CD14-positive monocyte (primary cell): ENCODE results near the gene BBS9. TPM values are rescaled to one million over a fixed set of nuclear protein-coding genes. Genes with fewer than 3 reads are reported as not detected.

Experiments used
- DNase-seq, 3 donors: peaks; one replicate each; pipeline ENCODE4 v3.0.0-alpha.2; 2011 to 2022
- H2AFZ ChIP-seq: 2 replicates; pipeline ENCODE4 v1.6.0; 2012; ENCODE audit warnings: mild to moderate bottlenecking, low read depth, low read length, inconsistent platforms; ENCODE audit not compliant: insufficient read depth, poor library complexity, severe bottlenecking
- H3K27ac ChIP-seq, 2 donors: 1 replicate in 1 of 2; 2 replicates in 1 of 2; pipeline ENCODE4 v1.5.1; 2012 to 2013; ENCODE audit warnings: low read length in 2 of 2, control low read depth in 1 of 2, inconsistent platforms in 1 of 2, low read depth in 1 of 2, mild to moderate bottlenecking in 1 of 2
- H3K27me3 ChIP-seq, 2 donors: one replicate each; pipeline versions ENCODE4 v1.6.0 to v1.6.1; 2011 to 2013; ENCODE audit warnings: low read length in 2 of 2; ENCODE audit not compliant: control insufficient read depth in 2 of 2, insufficient read depth in 2 of 2
- H3K36me3 ChIP-seq, 2 donors: replicated peaks in 1 of 2; 1 replicate in 1 of 2; 2 replicates in 1 of 2; pipeline versions ENCODE4 v1.5.1 to v1.6.1; 2012 to 2013; ENCODE audit warnings: low read length in 2 of 2, control low read depth in 1 of 2, inconsistent platforms in 1 of 2, mild to moderate bottlenecking in 1 of 2; ENCODE audit not compliant: insufficient read depth in 2 of 2, control insufficient read depth in 1 of 2
- H3K4me1 ChIP-seq, 2 donors: 1 replicate in 1 of 2; 2 replicates in 1 of 2; pipeline versions ENCODE4 v1.5.1 to v1.6.1; 2012 to 2013; ENCODE audit warnings: low read length in 2 of 2, control low read depth in 1 of 2, inconsistent platforms in 1 of 2, mild to moderate bottlenecking in 1 of 2, moderate library complexity in 1 of 2; ENCODE audit not compliant: insufficient read depth in 2 of 2, control insufficient read depth in 1 of 2
- H3K4me2 ChIP-seq: replicated peaks from 2 replicates; pipeline ENCODE3; 2012; ENCODE audit warnings: low read length, moderate library complexity, mild to moderate bottlenecking; ENCODE audit not compliant: poor library complexity, severe bottlenecking; ENCODE audit errors: extremely low read depth
- H3K4me3 ChIP-seq, 3 experiments: fragments of 200-600 bp in 1 of 3; sonication (generic) in 1 of 3; replicated peaks in 1 of 3; 1 replicate in 2 of 3; 2 replicates in 1 of 3; pipeline ENCODE4 v1.5.1; 2011 to 2013; ENCODE audit warnings: low read length in 3 of 3, mild to moderate bottlenecking in 3 of 3, control low read depth in 2 of 3, low read depth in 2 of 3, inconsistent platforms in 1 of 3, moderate library complexity in 1 of 3
- H3K79me2 ChIP-seq: 2 replicates; pipeline ENCODE4 v1.6.0; 2012; ENCODE audit warnings: mild to moderate bottlenecking, control low read depth, inconsistent platforms, low read length, moderate library complexity; ENCODE audit not compliant: insufficient read depth
- H3K9ac ChIP-seq: 2 replicates; pipeline ENCODE4 v1.6.0; 2017; ENCODE audit warnings: low read length, mild to moderate bottlenecking; ENCODE audit not compliant: insufficient read depth, poor library complexity, severe bottlenecking
- H3K9me3 ChIP-seq, 2 donors: replicated peaks in 1 of 2; 1 replicate in 1 of 2; 2 replicates in 1 of 2; pipeline versions ENCODE4 v1.5.1 to v1.6.1; 2012 to 2013; ENCODE audit warnings: low read length in 2 of 2, control low read depth in 1 of 2; ENCODE audit not compliant: control insufficient read depth in 1 of 2, insufficient read depth in 1 of 2
- H4K20me1 ChIP-seq: 2 replicates; pipeline ENCODE4 v1.6.0; 2012; ENCODE audit warnings: mild to moderate bottlenecking, low read length, control low read depth, moderate library complexity; ENCODE audit not compliant: insufficient read depth
- H3K27ac Mint-ChIP-seq, 7 donors: one replicate each; pipeline ENCODE4 v1.8.0; 2020; ENCODE audit warnings: mild to moderate bottlenecking in 7 of 7, mixed read lengths in 7 of 7, moderate library complexity in 6 of 7, inconsistent platforms in 2 of 7
- H3K27me3 Mint-ChIP-seq, 3 donors: one replicate each; pipeline ENCODE4 v1.8.0; 2021 to 2022; ENCODE audit warnings: low read depth in 3 of 3, mild to moderate bottlenecking in 3 of 3, mixed read lengths in 3 of 3, moderate library complexity in 3 of 3, inconsistent platforms in 1 of 3
- H3K36me3 Mint-ChIP-seq, 2 donors: one replicate each; pipeline ENCODE4 v1.8.0; 2020; ENCODE audit warnings: mixed read lengths in 2 of 2, inconsistent platforms in 1 of 2, mild to moderate bottlenecking in 1 of 2
- H3K4me1 Mint-ChIP-seq: one replicate; pipeline ENCODE4 v1.8.0; 2020; ENCODE audit warnings: mild to moderate bottlenecking, mixed read lengths
- H3K4me3 Mint-ChIP-seq, 2 donors: one replicate each; pipeline ENCODE4 v1.8.0; 2020; ENCODE audit warnings: mild to moderate bottlenecking in 2 of 2, mixed read lengths in 2 of 2, moderate library complexity in 1 of 2
- H3K9me3 Mint-ChIP-seq, 7 donors: one replicate each; pipeline ENCODE4 v1.8.0; 2020 to 2022; ENCODE audit warnings: mixed read lengths in 7 of 7, mild to moderate bottlenecking in 6 of 7, moderate library complexity in 6 of 7, inconsistent platforms in 2 of 7
- WGBS: methylation state at CpG from one replicate; pipeline ENCODE4 v1.1.5; 2013; ENCODE audit warnings: missing lambda C conversion rate; ENCODE audit not compliant: insufficient coverage; 5-methylcytosine and 5-hydroxymethylcytosine counted together
- intact Hi-C, 2 donors: fragments of 100-400 bp; cut with micrococcal nuclease; formaldehyde crosslinking; loops; one replicate each; pipeline versions ENCODE4 v1.15.0 to v1.15.1; 2023
- polyA plus RNA-seq, 3 donors: library from polyadenylated mRNA; depleted of rRNA in 1 of 3; unstranded in 2 of 3; stranded (reverse) in 1 of 3; fragments of 300-500 nt in 2 of 3; fragments of >200 nt in 1 of 3; fragmentation: Illumina TruSeq in 2 of 3; gene quantifications; 1 replicate in 2 of 3; 2 replicates in 1 of 3; pipeline ENCODE4 v1.2.3, GENCODE V29; 2012 to 2021
- TF ChIP-seq, protein P1 (sequence below): fragments of 200-600 bp; IDR thresholded peaks from one replicate; pipeline ENCODE4 v1.8.0; 2022; ENCODE audit warnings: antibody characterized with exemption, mild to moderate bottlenecking

Gene BBS9
- polyA plus RNA-seq, 3 donors: 4.9 to 7.5 (median 6.8) TPM

DNA sequence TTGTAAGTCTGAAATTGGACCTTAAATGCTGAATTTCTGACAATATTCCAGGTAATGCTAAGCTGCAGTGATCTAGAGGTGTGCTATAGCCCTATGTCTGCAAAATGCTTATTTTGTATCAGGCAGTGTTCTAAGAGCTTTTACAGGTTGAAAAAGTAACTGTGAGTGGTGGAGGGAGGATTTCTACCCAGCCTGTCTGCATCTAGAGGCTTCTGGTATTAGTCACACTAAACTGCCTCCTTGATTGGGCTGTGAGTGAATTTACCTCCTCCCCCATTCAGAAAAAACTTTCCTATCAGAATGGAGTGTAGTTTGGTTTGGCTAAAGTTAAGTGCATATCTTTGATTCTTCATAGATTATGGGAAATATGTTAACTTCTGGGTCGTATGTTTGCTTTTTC lies 56.8 kb downstream of the BBS9 start:
- DNase-seq: no peak
- TF ChIP-seq, protein P1, sequence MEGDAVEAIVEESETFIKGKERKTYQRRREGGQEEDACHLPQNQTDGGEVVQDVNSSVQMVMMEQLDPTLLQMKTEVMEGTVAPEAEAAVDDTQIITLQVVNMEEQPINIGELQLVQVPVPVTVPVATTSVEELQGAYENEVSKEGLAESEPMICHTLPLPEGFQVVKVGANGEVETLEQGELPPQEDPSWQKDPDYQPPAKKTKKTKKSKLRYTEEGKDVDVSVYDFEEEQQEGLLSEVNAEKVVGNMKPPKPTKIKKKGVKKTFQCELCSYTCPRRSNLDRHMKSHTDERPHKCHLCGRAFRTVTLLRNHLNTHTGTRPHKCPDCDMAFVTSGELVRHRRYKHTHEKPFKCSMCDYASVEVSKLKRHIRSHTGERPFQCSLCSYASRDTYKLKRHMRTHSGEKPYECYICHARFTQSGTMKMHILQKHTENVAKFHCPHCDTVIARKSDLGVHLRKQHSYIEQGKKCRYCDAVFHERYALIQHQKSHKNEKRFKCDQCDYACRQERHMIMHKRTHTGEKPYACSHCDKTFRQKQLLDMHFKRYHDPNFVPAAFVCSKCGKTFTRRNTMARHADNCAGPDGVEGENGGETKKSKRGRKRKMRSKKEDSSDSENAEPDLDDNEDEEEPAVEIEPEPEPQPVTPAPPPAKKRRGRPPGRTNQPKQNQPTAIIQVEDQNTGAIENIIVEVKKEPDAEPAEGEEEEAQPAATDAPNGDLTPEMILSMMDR: no peak
- Histone ChIP-seq H3K4me1 (no peaks in the 10 kb centered on the region), H3K4me2 (no peak overlapping the region), H3K27me3 (no peaks in the 10 kb centered on the region), H3K9me3 (no peaks in the 10 kb centered on the region), H2AFZ (no peak overlapping the region), H3K4me3 (no peak overlapping the region), H4K20me1 (no peaks in the 10 kb centered on the region), H3K36me3 (no peaks in the 10 kb centered on the region), H3K9ac (no peak overlapping the region), H3K27ac (no peak overlapping the region), H3K79me2 (no peaks in the 10 kb centered on the region)
- H3K36me3 Mint-ChIP-seq: no peaks in the 10 kb centered on the region
- no peak overlapping the region for H3K27ac Mint-ChIP-seq
- H3K4me3 Mint-ChIP-seq: no peak overlapping the region
- WGBS: no CpG with 5 or more reads among the region's 1 CpG
- peaks cover 0 to 2% (median 0%) of the 10 kb centered on the region in 3 donors for H3K27me3 Mint-ChIP-seq
- intact Hi-C loops: loop anchor here (5.0 kb wide), 1 partner anchor 746 kb away; no protein-coding TSS in a partner anchor
- peaks cover 0 to 4% (median 3%) of the 10 kb centered on the region in 7 donors for H3K9me3 Mint-ChIP-seq
- peaks cover 6% of the 10 kb centered on the region for H3K4me1 Mint-ChIP-seq

DNA sequence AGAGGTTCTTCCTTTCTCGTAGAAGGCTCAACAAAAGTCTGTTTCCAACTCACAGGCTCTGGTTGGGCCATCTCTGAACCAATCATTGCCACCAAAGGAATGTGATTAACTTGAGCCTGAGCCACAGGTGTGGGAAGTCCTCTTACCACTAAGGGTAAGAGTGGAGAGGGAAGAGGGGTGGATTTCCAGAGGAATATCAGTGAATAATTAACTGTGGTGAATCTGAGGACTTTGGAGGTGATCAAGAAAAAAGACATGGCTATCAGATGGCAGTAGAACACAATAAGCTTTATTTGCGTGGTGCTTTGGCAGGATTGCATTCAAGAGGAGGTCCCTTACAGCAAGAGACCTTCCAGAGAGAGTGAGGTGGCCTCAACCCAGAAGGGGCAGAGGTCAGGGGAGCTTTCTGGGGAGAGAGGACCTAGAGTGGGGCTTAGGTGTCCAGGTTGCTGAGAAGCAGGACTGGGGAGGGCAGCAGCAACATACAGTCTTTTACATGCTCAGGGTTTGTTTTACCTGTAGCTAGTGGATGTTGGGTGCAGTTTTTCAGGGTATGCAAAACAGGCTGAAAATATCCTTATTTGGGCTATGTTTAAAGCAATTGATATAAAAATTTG lies 61.4 kb downstream of the BBS9 start:
- DNase-seq: no peak
- no peak overlapping the region for H3K9ac ChIP-seq
- H3K36me3 Mint-ChIP-seq: no peaks in the 10 kb centered on the region
- WGBS: 100% methylated on average over 1 of the region's 2 CpGs
- peaks cover 0 to 4% (median 3%) of the 10 kb centered on the region in 7 donors for H3K9me3 Mint-ChIP-seq
- no peak overlapping the region for H3K4me3 ChIP-seq
- H4K20me1 ChIP-seq: no peaks in the 10 kb centered on the region
- no peaks in the 10 kb centered on the region for H3K79me2 ChIP-seq
- H3K4me3 Mint-ChIP-seq: no peak overlapping the region
- no peak overlapping the region for H3K27ac ChIP-seq
- peak overlapping the region in 2 of 7 donors; percentile 17 to 41 for H3K27ac Mint-ChIP-seq
- H2AFZ ChIP-seq: no peak overlapping the region
- no peaks in the 10 kb centered on the region for H3K9me3 ChIP-seq
- peaks cover 23% of the 10 kb centered on the region for H3K4me1 Mint-ChIP-seq
- intact Hi-C loops: no loop called here
- H3K27me3 ChIP-seq: no peaks in the 10 kb centered on the region
- TF ChIP-seq, protein P1: no peak
- H3K4me1 ChIP-seq: peaks cover 0 to 6% of the 10 kb centered on the region in 2 donors
- no peaks in the 10 kb centered on the region for H3K27me3 Mint-ChIP-seq
- H3K4me2 ChIP-seq: no peak overlapping the region
- H3K36me3 ChIP-seq: no peaks in the 10 kb centered on the region
